Activated CD8-positive, alpha-beta T cell treated with anti-CD3 and anti-CD28 coated beads for 36 hours (primary cell): ENCODE data around the gene HOPX. TPM values are rescaled to one million over a fixed set of nuclear protein-coding genes. Genes with fewer than 3 reads are reported as not detected.
"Not testable (repeated sequence)": the region's sequence is repeated elsewhere in the genome, so short reads cannot be mapped to it uniquely, and the experiment has no call there.

Experiments used
- ATAC-seq: fragments of 200-7000 bp; cut with Tn5 transposase; one replicate; pipeline ENCODE4 v1.10.0; 2021; ENCODE audit warnings: mild to moderate bottlenecking, moderate library complexity
- CTCF ChIA-PET: fragments of 350-600 bp; sonication (Branson Sonifier 250); formaldehyde crosslinking; loops from one replicate; lab custom pipeline; 2021; ENCODE audit warnings: antibody characterized with exemption; lab: Charles Lee
- POLR2A ChIA-PET: fragments of 350-600 bp; sonication (Branson Sonifier 250); formaldehyde crosslinking; loops from one replicate; lab custom pipeline; 2021; ENCODE audit warnings: antibody characterized with exemption; lab: Charles Lee
- DNase-seq: peaks from one replicate; pipeline ENCODE4 v3.0.0-alpha.2; 2020
- H3K27ac Mint-ChIP-seq: one replicate; pipeline ENCODE4 v1.8.0; 2021; ENCODE audit warnings: mild to moderate bottlenecking, mixed read lengths
- H3K27me3 Mint-ChIP-seq: one replicate; pipeline ENCODE4 v1.8.0; 2021; ENCODE audit warnings: mixed read lengths
- H3K36me3 Mint-ChIP-seq: one replicate; pipeline ENCODE4 v1.8.0; 2021; ENCODE audit warnings: low read depth, mixed read lengths
- H3K4me1 Mint-ChIP-seq: one replicate; pipeline ENCODE4 v1.8.0; 2021; ENCODE audit warnings: low read depth, mixed read lengths
- H3K4me3 Mint-ChIP-seq: one replicate; pipeline ENCODE4 v1.8.0; 2021; ENCODE audit warnings: mild to moderate bottlenecking, moderate library complexity, mixed read lengths
- H3K9me3 Mint-ChIP-seq: one replicate; pipeline ENCODE4 v1.8.0; 2021; ENCODE audit warnings: mixed read lengths
- CTCF ChIP-seq: fragments of 200-600 bp; IDR thresholded peaks from one replicate; pipeline ENCODE4 v1.8.0; 2022; ENCODE audit warnings: antibody characterized with exemption, mild to moderate bottlenecking
- intact Hi-C: fragments of 100-400 bp; cut with micrococcal nuclease; formaldehyde crosslinking; loops from one replicate; pipeline ENCODE4 v1.10.0; 2022
- total RNA-seq, 2 experiments: library from RNA; stranded (reverse); gene quantifications; one replicate each; pipeline ENCODE4 v1.2.3, GENCODE V29; 2021

Gene HOPX
- total RNA-seq, 2 experiments from 2014 or later = 55.8 to 58.7 TPM

- peaks cover 2% of the 10 kb centered on the region for H3K9me3 Mint-ChIP-seq
- DNase-seq (no peak), ATAC-seq (no peak)
- H3K4me3 Mint-ChIP-seq = no peak overlapping the region
- H3K27ac Mint-ChIP-seq = no peak overlapping the region
- H3K36me3 Mint-ChIP-seq = no peaks in the 10 kb centered on the region
- peaks cover 3% of the 10 kb centered on the region for H3K4me1 Mint-ChIP-seq
- no peak for TF ChIP-seq CTCF
- H3K27me3 Mint-ChIP-seq = peaks cover 5% of the 10 kb centered on the region
- ChIA-PET CTCF (interaction anchor here (0.7 to 1.5 kb wide), 5 partner anchors 14 to 220 kb away, joined by 3 to 4 read pairs (median 3); no protein-coding TSS in a partner anchor), POLR2A (interaction anchor here (1.1 kb wide), 2 partner anchors 163 to 231 kb away, joined by 3 read pairs; partner anchors contain the start of gene AASDH)
- intact Hi-C loops = no loop called here
These were observed 62.4 kb downstream of the HOPX start for GRCh38 chr4:56618734-56619133.

GRCh38 chr4:56613101-56613862, 67.8 kb downstream of the HOPX start:
- TF ChIP-seq CTCF = no peak
- ChIA-PET CTCF (interaction anchor here (0.7 to 2.5 kb wide), 3 partner anchors 33 to 68 kb away, joined by 3 to 7 read pairs (median 4); no protein-coding TSS in a partner anchor), POLR2A (no interaction called here)
- DNase-seq = no peak
- intact Hi-C loops = no loop called here
- Mint-ChIP-seq H3K4me1 (no peaks in the 10 kb centered on the region), H3K36me3 (no peaks in the 10 kb centered on the region), H3K27me3 (peaks cover 1% of the 10 kb centered on the region), H3K9me3 (no peaks in the 10 kb centered on the region), H3K4me3 (no peak overlapping the region), H3K27ac (no peak overlapping the region)
- no peak for ATAC-seq

- no peak overlapping the region for H3K27ac Mint-ChIP-seq
- no peaks in the 10 kb centered on the region for H3K4me1 Mint-ChIP-seq
- H3K36me3 Mint-ChIP-seq = no peaks in the 10 kb centered on the region
- DNase-seq = no peak
- peaks cover 1% of the 10 kb centered on the region for H3K27me3 Mint-ChIP-seq
- ATAC-seq = no peak
- ChIA-PET POLR2A (no interaction called here), CTCF (interaction anchor here (2.5 kb wide), 1 partner anchor 36 kb away, joined by 7 read pairs; no protein-coding TSS in a partner anchor)
- no peak overlapping the region for H3K4me3 Mint-ChIP-seq
- TF ChIP-seq CTCF = no peak
- no peaks in the 10 kb centered on the region for H3K9me3 Mint-ChIP-seq
- intact Hi-C loops = no loop called here
These were observed 68.8 kb downstream of the HOPX start for GRCh38 chr4:56612282-56612681.

- ChIA-PET POLR2A (no interaction called here), CTCF (no interaction called here)
- peaks cover 1% of the 10 kb centered on the region for H3K27me3 Mint-ChIP-seq
- intact Hi-C loops = no loop called here
- ATAC-seq = no peak
- no peaks in the 10 kb centered on the region for H3K36me3 Mint-ChIP-seq
- H3K27ac Mint-ChIP-seq = no peak overlapping the region
- no peak overlapping the region for H3K4me3 Mint-ChIP-seq
- no peaks in the 10 kb centered on the region for H3K9me3 Mint-ChIP-seq
- H3K4me1 Mint-ChIP-seq = no peaks in the 10 kb centered on the region
- no peak for DNase-seq
- no peak for TF ChIP-seq CTCF
These were observed 69.6 kb downstream of the HOPX start for GRCh38 chr4:56611501-56611900.

GRCh38 chr4:56610170-56610569, 70.9 kb downstream of the HOPX start:
- ATAC-seq, POLR2A ChIA-PET, intact Hi-C loops, H3K27me3 Mint-ChIP-seq, H3K4me1 Mint-ChIP-seq, H3K9me3 Mint-ChIP-seq, DNase-seq, H3K36me3 Mint-ChIP-seq, H3K4me3 Mint-ChIP-seq, H3K27ac Mint-ChIP-seq, CTCF ChIA-PET: not testable (repeated sequence)
